Inflammatory macrophage (primary cell): ENCODE results near the gene TGFBR2.

Experiments used
- DNase-seq, 2 donors: peaks; one replicate each; pipeline ENCODE4 v3.0.0-alpha.2; 2020 to 2022

TGFBR2 gene

DNA sequence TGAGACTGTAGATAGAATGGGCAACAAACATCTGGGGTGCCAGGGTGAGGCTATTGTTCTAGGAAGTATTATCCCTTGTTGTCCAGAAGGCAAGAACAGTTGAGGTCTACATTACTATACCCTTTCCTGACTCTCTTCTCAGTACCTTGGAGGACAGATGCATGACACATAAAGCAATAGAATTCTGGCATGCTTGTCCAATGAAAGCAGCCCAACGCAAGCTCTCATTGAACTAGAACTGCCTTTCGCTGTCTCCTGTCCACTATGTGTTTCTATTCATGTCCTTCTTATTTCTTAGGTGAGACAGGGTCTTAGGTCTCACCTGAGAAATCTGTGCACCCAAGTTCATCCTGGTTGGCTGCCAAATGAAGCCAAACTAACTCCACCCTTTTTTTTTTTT lies 68.6 kb downstream of the TGFBR2 start:
- DNase-seq, result no peak

DNA sequence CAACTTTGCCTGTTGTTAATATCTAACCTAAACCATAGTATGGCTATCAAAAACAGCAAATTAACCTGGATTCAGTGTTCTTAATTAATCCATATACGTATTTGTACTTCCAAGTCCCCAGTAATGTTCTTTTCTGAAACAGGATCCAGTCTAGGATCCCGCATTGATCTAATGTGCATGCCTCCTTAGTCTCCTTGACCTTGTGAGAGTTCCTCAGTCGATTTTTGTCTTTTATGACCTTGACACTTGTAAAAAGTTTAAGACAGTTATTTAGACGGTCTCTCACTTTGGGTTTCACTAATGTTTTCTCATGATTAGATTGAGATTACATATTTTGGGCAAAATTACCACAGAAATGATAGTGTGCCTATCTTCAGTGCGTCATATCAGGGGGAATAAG lies 69.4 kb downstream of the TGFBR2 start:
- no peak for DNase-seq

DNA sequence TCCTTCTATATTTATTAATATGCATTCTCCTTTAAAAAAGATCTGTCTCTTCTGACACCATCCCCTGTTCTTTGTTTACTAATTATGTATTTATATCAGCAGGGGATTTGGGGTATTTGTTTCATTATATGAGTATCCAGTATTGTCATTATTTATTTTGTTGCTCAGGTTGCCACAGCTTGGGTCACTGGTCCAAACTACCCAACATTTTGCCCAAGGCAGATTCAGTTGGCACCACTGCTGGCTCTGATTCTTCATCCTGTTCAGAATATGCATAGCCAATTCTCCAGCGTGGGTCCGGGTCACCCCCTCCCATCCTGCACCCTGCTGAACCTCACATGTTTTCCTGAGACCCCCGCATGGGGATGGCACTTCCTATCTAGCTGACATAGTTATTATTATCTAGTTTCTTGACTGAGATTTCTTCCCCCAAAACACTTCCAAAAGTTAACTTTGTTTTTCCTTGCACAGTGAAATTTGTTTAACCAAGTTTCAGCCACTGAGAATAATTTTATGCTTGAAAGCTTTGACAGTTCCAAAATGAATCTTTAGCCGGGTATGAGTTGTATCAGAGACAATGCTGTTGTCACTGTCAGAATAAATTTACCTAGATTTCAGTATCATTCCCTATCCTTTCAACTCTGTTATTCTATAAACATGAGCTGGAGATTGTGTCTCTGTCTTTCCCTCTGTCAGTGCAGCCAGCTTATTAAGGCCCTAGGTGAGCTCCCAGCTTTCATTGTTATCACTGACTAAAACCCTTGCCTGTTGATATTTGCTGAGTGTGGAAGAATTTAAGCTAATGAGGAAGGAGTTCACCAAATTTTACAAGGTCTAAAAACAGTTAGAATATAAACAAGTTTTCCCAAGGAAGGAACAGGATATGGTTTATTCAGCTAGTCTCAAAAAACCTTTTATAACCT lies 70.3 kb downstream of the TGFBR2 start:
- DNase-seq, result no peak

DNA sequence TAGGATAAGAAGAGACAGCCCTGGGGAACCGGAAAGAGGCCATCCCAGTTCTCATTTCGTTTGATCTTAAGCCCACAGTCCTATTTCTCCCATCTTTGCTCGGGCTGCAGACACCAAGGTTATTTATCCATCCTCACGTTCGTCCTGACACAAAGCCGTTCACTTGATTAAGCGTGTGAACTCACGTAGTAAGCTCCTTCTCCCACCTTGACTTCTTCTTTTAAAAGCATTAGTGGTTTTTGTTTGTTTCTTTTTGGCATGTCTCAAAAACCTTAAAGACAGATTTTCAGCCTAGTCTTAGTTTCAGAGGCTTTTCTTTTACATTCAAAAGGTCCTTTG lies 70.9 kb downstream of the TGFBR2 start:
- no peak for DNase-seq

DNA sequence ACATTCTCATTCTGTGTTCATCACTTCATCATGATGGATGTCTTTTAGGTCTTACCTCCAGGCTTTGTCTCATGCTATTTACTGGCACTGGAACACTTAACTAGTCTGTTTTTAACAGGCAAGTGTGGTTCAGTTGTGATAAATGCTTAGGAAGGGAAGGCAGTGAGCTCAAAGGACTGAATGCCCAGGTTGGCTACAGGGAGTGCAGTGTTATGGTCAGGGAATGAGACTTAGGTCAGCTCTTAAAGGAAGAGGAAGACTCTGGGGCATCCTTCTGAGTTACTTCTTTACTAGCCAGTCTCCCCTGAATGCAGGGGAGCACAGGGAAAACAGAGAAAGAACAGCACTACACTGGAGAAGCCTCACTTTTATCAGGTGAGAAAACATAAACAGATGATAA lies 72.6 kb downstream of the TGFBR2 start:
- DNase-seq, result no peak

DNA sequence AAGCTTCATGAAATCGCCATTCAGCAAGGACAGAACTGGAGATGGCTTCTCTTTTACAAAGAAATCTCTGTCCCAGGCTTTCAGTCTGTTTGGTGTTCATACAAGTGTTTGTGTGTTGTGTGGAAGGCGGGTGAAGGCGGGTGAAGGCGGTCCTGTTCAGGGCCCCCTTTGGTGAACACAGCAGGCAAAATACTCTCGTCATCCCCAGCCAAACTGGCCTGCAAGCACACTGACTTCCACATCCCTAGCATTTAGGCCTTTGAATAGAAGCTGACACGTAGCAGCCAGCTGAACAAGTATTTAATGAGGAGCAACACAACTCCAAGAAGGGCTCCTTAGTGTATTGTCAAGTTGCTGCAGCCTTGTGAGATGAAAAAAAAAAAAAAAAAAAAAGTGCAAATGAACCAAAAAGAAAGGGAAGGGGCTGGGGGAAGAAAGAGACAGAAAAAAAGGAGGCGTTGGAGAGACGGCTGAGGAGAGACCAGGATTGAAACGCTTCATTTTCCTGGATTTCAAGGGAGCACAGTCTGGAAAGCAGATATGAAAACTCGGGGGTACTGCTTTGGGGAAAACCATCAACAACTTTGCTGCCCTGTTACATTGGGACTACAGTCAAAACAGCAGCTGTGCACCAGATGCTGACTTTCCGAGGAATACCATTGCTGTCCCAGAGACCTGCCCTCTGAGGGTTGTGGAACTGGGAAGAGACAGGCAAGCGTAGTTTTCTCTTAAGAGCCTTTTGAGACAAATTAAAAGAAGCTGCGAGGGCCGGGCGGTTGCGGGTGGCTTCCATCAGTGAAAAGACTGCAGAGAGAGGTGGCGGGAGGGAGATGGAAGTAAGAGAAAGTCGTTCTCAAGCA lies 74.6 kb downstream of the TGFBR2 start:
- DNase-seq, result no peak

DNA sequence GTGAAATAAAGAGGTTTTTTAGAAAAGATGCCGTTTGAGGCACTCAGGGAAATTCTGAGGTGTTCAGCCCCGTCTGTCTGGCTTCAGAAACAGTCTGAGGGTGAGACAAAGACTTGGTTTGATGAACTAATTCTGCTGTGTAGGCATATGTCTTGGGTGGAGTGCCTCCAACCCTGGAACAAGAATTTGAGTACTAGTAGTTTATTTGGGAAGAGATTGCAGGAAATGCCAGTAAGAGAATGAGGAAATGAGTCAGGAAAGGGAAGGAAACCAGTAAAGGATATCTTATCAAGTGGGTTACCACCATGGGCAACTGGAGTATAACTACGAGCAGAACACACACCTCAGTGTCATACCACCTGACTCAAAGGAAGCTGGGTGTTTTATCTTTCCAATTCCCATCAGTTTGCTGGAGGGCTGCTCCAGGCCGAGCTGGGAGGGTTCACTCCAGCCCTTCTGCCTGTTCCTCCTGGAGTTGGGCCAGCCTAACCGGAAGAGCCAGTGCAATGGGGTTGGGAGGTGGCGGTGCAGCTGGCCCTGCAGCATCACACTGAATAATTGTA lies 75.3 kb downstream of the TGFBR2 start:
- no peak for DNase-seq

DNA sequence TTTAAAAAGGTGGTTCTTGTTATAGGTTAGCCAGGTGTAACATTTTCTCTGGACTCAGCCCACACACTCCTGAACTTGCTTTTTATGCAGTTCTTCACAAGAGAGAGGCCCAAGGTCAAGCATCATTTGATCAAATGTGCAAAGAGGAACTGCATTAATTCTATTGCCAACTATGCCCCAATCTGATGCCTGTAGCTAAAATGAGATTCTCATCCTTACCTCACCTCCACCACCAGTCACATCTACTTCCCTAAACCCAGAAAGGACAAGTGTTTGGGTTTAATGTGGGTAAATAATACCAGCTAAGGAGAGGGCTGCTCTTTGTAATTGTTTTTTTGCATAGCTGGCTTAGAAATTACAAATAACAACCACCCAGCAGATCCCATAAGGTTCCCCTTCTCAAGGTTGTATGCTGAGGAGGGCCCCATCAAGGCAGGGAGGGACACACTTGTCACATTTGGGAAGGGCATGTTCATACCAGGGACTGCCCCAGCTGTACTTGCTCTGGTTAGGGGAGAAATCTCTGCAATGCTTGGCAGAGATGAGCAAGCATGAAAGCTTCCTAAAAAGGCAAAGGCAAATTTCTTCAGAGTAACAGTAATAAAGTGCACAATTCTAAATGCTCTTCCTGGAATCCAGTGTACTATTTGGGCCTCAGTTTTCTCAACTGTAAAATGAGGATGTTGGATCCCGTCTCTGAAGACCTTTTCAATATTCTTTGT lies 76.2 kb downstream of the TGFBR2 start:
- DNase-seq, result peak; percentile 40 to 65

DNA sequence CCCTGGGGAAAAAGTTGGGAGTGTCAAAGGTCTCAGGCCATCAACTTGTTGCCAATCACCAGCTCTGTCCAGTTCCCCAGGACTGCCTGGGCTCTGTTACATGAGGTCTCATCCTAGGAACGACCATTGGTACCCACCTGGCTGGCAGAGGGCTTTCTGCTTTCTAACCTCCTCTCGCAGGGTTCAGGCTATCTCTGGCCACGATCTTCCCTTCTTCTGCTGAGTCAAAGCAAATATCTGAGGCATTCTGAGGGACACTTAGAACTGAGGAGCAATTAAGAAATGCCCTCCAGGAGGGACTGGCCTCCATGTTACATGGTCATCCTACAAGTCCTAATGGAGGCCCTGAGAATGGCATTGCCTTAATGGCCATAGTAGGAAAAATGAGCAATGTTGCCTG lies 77.4 kb downstream of the TGFBR2 start:
- DNase-seq, result no peak

DNA sequence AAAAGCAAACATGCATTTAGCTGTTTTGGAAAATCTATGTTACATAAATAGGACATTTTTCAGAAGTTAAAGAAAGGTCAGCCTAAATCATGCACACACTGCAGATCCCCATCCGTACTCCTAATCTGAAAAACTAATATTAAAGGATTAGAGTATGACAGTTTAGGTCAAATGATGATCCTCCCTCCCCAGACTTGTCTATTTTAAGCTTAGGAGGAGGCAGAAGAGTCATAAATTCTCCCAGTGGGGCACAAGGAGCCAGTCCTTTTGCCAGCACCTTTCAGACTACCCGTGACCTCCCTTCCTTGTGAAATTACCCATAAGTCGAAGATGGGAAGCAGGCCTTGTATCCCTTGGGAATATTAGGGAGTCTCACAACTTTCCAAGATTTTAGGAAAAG lies 78.0 kb downstream of the TGFBR2 start:
- DNase-seq, result no peak

DNA sequence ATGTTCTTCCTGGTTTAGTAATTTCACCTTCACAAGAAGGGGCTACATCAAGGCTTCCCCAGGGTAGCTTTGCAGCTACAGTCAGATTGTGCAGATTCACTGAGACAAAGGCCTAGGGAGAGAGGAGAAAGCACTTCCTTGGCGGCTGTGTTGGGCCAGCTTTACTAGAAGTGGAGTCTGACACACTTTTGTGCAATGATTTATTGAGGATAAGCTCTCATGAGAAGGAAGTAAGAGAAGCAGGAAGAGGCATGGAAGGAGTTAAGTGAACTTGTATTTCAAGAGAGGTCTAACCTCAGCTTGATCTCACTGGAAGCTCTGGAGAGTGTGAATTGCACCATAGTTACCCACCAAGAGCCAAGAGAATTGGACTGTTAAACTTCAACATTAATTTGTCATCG lies 78.9 kb downstream of the TGFBR2 start:
- DNase-seq, result peak in 1 of 2 donors; percentile 21

DNA sequence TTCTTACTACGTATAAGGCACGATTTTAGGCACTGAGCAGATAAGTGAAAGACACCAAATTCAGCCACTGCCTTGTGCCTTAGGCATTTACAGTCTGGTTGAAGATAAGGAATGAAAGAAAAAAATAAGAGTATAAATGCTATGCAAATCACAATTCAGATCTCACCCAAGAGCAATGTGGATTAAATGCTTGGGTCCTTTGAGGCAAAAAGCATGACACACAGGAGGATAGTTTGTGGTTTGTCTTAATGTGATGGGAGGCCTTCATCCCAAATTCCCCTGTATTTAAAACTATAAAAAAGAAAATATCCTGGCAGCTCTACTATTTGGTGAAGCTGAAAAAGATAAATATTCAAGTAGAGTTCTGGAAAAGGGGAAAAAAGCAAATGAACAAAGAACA lies 79.8 kb downstream of the TGFBR2 start:
- no peak for DNase-seq

DNA sequence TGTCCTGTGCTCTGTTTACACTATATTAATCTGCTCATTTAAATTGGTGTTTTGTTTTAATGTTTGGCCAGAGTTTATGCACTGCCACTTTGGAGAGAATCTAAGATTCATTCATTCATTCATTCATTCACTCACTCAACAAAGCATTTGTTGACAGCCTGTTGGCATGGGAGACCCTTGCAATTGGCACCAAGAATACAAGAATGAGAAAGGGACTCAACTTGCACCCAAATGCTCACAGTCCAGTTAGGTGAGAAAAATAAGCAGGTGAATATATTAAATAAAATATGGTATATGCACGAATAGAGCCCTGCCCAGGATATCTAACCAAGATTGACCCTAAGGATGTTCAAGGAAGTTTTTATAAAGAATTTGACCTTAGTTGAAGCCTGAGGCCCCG lies 80.4 kb downstream of the TGFBR2 start:
- DNase-seq, result no peak

DNA sequence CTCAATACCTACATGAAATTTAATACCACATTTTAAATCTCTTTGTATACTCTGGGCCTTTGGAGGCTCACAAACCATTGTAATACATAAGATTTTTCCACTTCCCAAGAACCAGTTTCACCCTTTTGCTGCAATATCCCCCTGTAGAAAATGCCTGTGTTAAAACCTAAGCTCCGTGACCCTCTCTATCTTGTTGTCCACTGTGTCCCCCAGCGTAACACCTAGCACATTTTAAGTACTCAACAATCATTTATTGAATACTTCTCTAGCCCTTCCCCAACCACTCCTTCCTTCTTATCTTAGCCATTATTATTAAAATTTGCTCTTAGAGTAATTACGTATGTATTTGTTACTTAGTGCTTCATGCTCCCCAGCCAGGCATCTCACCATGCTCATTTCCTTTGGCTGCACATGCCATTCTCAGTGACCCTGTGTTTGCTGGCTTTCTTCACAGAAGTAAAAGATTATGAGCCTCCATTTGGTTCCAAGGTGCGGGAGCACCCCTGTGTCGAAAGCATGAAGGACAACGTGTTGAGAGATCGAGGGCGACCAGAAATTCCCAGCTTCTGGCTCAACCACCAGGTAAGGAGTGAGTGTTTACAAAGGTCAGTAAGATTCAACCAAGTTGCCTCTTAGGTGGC lies 81.6 kb downstream of the TGFBR2 start:
- DNase-seq, result no peak

DNA sequence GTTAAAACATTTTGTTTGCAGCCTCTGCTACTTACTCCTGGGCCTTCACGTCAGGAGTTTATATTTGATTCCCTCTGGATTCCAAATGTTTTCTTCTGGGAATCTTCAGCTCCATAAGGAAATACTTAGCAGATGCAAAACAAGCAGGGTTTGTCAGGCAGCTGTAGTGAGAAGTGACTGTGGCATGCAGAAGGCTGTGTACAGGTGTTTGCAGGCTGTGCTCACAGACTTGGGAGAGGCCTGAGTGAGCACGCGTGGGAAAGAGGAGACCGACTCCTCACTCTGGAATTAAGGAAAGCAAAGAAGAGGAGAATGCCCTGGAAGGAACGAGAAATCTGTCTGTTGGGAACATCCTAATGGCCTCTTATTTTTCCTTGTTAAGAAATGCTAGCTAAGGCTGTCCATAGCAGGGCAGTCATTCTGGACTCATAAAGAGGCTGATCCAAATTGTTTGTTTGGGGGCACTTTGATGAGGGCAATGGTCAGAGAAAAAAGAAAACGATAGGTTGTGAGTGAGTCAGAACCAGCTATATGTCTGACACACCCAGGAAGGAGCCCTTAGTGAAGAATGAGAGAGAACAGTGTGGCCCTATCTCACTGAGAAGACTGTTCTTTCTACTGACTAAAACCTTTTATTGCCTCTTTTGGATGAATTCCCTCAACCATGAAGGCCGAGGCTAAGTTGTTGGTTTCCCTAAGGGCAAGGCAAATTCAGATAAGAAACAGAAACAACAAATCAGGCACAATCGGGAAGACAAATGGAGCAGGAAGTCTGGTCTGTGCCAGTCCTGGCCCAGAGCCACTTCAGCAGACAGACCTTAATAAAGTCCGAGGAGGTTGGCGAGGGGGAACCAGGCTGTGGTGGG lies 82.6 kb downstream of the TGFBR2 start:
- no peak for DNase-seq

DNA sequence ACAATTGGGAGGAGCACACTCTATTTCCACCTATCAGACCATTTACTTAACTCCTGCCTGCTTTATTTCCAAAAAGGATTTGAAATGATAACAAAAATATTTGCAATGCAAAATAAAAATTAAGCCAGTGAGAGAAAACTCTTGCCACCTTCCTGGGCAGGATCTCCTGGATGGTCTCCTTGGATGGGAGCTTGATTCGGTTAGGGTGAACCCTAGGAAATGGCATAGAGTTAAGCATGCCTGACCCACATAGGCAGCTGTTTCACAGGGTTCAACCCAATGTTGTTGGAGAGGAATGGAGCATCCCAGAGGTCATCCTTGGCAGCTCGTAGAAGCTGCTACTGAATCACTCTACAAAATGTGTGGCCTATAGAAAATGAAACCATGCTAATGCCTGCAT lies 83.8 kb downstream of the TGFBR2 start:
- DNase-seq, result no peak

DNA sequence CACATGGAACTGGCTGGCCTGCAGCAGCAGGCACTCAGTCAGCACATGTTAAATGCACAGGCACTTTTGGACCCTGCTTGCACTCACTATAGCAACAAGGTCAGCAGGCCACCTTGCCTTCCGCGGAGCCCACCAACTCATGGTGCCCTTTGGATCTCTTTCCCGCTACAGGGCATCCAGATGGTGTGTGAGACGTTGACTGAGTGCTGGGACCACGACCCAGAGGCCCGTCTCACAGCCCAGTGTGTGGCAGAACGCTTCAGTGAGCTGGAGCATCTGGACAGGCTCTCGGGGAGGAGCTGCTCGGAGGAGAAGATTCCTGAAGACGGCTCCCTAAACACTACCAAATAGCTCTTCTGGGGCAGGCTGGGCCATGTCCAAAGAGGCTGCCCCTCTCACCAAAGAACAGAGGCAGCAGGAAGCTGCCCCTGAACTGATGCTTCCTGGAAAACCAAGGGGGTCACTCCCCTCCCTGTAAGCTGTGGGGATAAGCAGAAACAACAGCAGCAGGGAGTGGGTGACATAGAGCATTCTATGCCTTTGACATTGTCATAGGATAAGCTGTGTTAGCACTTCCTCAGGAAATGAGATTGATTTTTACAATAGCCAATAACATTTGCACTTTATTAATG lies 85.0 kb downstream of the TGFBR2 start:
- no peak for DNase-seq

DNA sequence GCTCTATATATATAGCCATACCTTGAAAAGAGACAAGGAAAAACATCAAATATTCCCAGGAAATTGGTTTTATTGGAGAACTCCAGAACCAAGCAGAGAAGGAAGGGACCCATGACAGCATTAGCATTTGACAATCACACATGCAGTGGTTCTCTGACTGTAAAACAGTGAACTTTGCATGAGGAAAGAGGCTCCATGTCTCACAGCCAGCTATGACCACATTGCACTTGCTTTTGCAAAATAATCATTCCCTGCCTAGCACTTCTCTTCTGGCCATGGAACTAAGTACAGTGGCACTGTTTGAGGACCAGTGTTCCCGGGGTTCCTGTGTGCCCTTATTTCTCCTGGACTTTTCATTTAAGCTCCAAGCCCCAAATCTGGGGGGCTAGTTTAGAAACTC lies 85.5 kb downstream of the TGFBR2 start:
- DNase-seq, result peak; percentile 25 to 43

DNA sequence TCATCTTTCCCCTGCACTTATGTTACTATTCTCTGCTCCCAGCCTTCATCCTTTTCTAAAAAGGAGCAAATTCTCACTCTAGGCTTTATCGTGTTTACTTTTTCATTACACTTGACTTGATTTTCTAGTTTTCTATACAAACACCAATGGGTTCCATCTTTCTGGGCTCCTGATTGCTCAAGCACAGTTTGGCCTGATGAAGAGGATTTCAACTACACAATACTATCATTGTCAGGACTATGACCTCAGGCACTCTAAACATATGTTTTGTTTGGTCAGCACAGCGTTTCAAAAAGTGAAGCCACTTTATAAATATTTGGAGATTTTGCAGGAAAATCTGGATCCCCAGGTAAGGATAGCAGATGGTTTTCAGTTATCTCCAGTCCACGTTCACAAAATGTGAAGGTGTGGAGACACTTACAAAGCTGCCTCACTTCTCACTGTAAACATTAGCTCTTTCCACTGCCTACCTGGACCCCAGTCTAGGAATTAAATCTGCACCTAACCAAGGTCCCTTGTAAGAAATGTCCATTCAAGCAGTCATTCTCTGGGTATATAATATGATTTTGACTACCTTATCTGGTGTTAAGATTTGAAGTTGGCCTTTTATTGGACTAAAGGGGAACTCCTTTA lies 86.2 kb downstream of the TGFBR2 start:
- no peak for DNase-seq

DNA sequence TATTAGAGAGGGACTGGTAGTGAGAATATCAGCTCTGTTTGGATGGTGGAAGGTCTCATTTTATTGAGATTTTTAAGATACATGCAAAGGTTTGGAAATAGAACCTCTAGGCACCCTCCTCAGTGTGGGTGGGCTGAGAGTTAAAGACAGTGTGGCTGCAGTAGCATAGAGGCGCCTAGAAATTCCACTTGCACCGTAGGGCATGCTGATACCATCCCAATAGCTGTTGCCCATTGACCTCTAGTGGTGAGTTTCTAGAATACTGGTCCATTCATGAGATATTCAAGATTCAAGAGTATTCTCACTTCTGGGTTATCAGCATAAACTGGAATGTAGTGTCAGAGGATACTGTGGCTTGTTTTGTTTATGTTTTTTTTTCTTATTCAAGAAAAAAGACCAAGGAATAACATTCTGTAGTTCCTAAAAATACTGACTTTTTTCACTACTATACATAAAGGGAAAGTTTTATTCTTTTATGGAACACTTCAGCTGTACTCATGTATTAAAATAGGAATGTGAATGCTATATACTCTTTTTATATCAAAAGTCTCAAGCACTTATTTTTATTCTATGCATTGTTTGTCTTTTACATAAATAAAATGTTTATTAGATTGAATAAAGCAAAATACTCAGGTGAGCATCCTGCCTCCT lies 87.2 kb downstream of the TGFBR2 start:
- DNase-seq, result peak; percentile 68 to 72
